OCI-LY7 (cell line): ENCODE data around the gene CGNL1. TPM values are rescaled to one million over a fixed set of nuclear protein-coding genes. Genes with fewer than 3 reads are reported as not detected.

Source experiments
- BruUV-seq: library from RNA; stranded (reverse); fragments of 400-500 nt; replicated peaks from 2 replicates; lab custom pipeline; 2021; lab: Mats Ljungman, UMichigan
- CTCF ChIA-PET: fragments of 300-600 bp; sonication (Branson Sonifier 250); formaldehyde crosslinking; loops from one replicate; lab custom pipeline; 2022; ENCODE audit warnings: antibody characterized with exemption; ENCODE audit not compliant: unreplicated experiment; lab: Charles Lee
- POLR2A ChIA-PET: fragments of 300-600 bp; sonication (Branson Sonifier 250); formaldehyde crosslinking; loops from one replicate; lab custom pipeline; 2022; ENCODE audit warnings: antibody characterized with exemption; lab: Charles Lee
- DNase-seq: peaks from one replicate; pipeline ENCODE4 v3.0.0-alpha.2; 2015; ENCODE audit warnings: low spot score
- H2AFZ ChIP-seq: fragments of 200-600 bp; sonication (generic), shearing (Covaris generic); 2 replicates; pipeline ENCODE4 v1.6.1; 2014; ENCODE audit warnings: mild to moderate bottlenecking, antibody characterized with exemption, low read length, moderate library complexity
- H3K27ac ChIP-seq: fragments of 200-600 bp; sonication (generic); 2 replicates; pipeline ENCODE4 v1.5.1; 2014; ENCODE audit warnings: mixed run types, low read depth, mild to moderate bottlenecking, moderate library complexity, low read length, inconsistent platforms; ENCODE audit not compliant: poor library complexity, severe bottlenecking
- H3K36me3 ChIP-seq: fragments of 200-600 bp; sonication (generic); 2 replicates; pipeline ENCODE4 v1.6.1; 2014; ENCODE audit warnings: mild to moderate bottlenecking, antibody characterized with exemption, low read length, moderate library complexity, mixed read lengths; ENCODE audit not compliant: insufficient read depth
- H3K4me1 ChIP-seq: fragments of 200-600 bp; sonication (generic); 2 replicates; pipeline ENCODE4 v1.5.1; 2014; ENCODE audit warnings: mild to moderate bottlenecking, low read length; ENCODE audit not compliant: insufficient read depth, poor library complexity, severe bottlenecking
- H3K4me2 ChIP-seq: fragments of 200-600 bp; sonication (generic); 2 replicates; pipeline ENCODE4 v1.6.1; 2014; ENCODE audit warnings: mild to moderate bottlenecking, low read length
- H3K4me3 ChIP-seq: fragments of 200-600 bp; sonication (generic); 2 replicates; pipeline ENCODE4 v1.5.1; 2014; ENCODE audit warnings: mild to moderate bottlenecking, low read depth, low read length; ENCODE audit not compliant: poor library complexity, severe bottlenecking
- H3K79me2 ChIP-seq: fragments of 200-600 bp; sonication (generic); 2 replicates; pipeline ENCODE4 v1.6.1; 2016; ENCODE audit warnings: low read depth, mild to moderate bottlenecking, low read length, moderate library complexity, mixed read lengths; ENCODE audit not compliant: insufficient read depth
- H3K9me2 ChIP-seq: fragments of 200-600 bp; sonication (generic); 2 replicates; pipeline ENCODE4 v1.6.1; 2016; ENCODE audit warnings: mild to moderate bottlenecking, low read length, mixed read lengths; ENCODE audit not compliant: insufficient read depth
- H3K9me3 ChIP-seq: fragments of 200-600 bp; sonication (generic); 2 replicates; pipeline ENCODE4 v1.6.1; 2014; ENCODE audit warnings: mild to moderate bottlenecking, mixed run types, low read length, mixed read lengths
- H4K20me1 ChIP-seq: fragments of 200-600 bp; sonication (generic); 2 replicates; pipeline ENCODE4 v1.6.1; 2014; ENCODE audit warnings: mild to moderate bottlenecking, antibody characterized with exemption, low read length, moderate library complexity, mixed read lengths; ENCODE audit not compliant: insufficient read depth
- CTCF ChIP-seq: fragments of 200-600 bp; sonication (generic); conservative IDR thresholded peaks from 2 replicates; pipeline ENCODE4 v1.5.1; 2014; ENCODE audit warnings: mild to moderate bottlenecking, antibody characterized with exemption, low read length, moderate library complexity, mixed read lengths
- EZH2phosphoT487 ChIP-seq: fragments of 200-600 bp; sonication (generic); IDR thresholded peaks from 2 replicates; pipeline ENCODE4 v1.6.1; 2018; ENCODE audit warnings: low read depth, borderline replicate concordance, mild to moderate bottlenecking, mixed run types, antibody characterized with exemption, low read length, moderate library complexity, mixed read lengths
- intact Hi-C: fragments of 100-400 bp; cut with micrococcal nuclease; formaldehyde crosslinking; loops from one replicate; pipeline ENCODE4 v1.10.0; 2022; ENCODE audit not compliant: unreplicated experiment
- total RNA-seq, 2 experiments: library from RNA; depleted of rRNA in 1 of 2; stranded (reverse); fragments of >200 nt in 1 of 2; shearing (Covaris generic) in 1 of 2; gene quantifications; 2 replicates each; pipeline ENCODE4 v1.2.3, GENCODE V29; 2014 to 2022

Gene CGNL1
- total RNA-seq, 2 experiments from 2014 or later, result 0.04 TPM; not detected in 1

DNA sequence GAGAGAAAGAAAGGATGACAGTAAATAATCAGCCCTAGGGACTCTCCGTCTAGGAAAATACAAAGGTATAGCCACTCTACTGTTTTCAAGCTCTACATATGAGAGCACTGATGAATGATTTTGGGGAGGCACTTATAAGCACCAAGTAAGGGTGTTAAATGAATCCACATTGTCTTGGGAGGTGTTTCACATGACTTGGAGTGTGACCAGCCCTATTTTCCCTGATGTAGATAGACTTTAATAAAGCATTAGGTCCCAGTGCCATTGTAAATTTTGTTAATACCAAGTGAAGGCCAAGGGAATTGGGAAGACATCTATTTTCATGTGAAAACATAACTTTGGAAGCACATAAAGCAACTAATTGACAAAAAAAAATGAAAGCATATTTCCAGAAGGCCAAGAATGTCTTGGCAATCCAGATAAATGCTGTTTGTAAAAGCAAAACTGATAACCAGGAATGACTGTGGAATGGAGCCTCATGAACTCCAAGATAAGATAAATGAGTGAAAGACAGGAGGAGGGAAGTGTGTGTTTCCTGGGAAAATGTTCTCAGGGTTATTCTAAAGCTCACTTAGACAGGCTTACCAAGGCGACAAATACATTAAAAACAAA, 119.4 kb downstream of the CGNL1 start:
- POLR2A ChIA-PET, result interaction anchor here (0.7 kb wide), 1 partner anchor 516 kb away, joined by 3 read pairs; no protein-coding TSS in a partner anchor
- CTCF ChIA-PET, result no interaction called here

GRCh38 chr15:57496594-57496945, 120.3 kb downstream of the CGNL1 start:
- Histone ChIP-seq H2AFZ (no peak overlapping the region), H3K4me1 (peaks cover 14% of the 10 kb centered on the region), H3K4me3 (no peak overlapping the region), H3K27ac (no peak overlapping the region), H3K9me2 (no peaks in the 10 kb centered on the region), H3K79me2 (no peaks in the 10 kb centered on the region), H3K4me2 (no peak overlapping the region), H4K20me1 (no peaks in the 10 kb centered on the region), H3K9me3 (no peaks in the 10 kb centered on the region), H3K36me3 (no peaks in the 10 kb centered on the region)
- POLR2A ChIA-PET, result no interaction called here
- DNase-seq, result no peak
- BruUV-seq, result no TSS peak
- CTCF ChIA-PET, result no interaction called here
- intact Hi-C loops, result no loop called here
- no peak for TF ChIP-seq EZH2phosphoT487
- TF ChIP-seq CTCF, result no peak

More for the DNA sequence above, 119.4 kb downstream of the CGNL1 start:
- BruUV-seq, result no TSS peak
- TF ChIP-seq CTCF (no peak), EZH2phosphoT487 (no peak)
- Histone ChIP-seq H3K79me2 (no peaks in the 10 kb centered on the region), H3K9me2 (no peaks in the 10 kb centered on the region), H3K9me3 (no peaks in the 10 kb centered on the region), H3K4me1 (peaks cover 14% of the 10 kb centered on the region), H2AFZ (no peak overlapping the region), H4K20me1 (no peaks in the 10 kb centered on the region), H3K4me2 (peak overlapping the region; percentile 20), H3K27ac (no peak overlapping the region), H3K36me3 (no peaks in the 10 kb centered on the region), H3K4me3 (no peak overlapping the region)
- intact Hi-C loops, result no loop called here
- no peak for DNase-seq
